C1 segment of cervical spinal cord (tissue), 14 donors: ENCODE data around the gene MUC4.

Experiments
- DNase-seq, 14 donors: peaks; one replicate each; lab custom pipeline; 2025; lab: John Stamatoyannopoulos, UW

MUC4 gene, protein sequence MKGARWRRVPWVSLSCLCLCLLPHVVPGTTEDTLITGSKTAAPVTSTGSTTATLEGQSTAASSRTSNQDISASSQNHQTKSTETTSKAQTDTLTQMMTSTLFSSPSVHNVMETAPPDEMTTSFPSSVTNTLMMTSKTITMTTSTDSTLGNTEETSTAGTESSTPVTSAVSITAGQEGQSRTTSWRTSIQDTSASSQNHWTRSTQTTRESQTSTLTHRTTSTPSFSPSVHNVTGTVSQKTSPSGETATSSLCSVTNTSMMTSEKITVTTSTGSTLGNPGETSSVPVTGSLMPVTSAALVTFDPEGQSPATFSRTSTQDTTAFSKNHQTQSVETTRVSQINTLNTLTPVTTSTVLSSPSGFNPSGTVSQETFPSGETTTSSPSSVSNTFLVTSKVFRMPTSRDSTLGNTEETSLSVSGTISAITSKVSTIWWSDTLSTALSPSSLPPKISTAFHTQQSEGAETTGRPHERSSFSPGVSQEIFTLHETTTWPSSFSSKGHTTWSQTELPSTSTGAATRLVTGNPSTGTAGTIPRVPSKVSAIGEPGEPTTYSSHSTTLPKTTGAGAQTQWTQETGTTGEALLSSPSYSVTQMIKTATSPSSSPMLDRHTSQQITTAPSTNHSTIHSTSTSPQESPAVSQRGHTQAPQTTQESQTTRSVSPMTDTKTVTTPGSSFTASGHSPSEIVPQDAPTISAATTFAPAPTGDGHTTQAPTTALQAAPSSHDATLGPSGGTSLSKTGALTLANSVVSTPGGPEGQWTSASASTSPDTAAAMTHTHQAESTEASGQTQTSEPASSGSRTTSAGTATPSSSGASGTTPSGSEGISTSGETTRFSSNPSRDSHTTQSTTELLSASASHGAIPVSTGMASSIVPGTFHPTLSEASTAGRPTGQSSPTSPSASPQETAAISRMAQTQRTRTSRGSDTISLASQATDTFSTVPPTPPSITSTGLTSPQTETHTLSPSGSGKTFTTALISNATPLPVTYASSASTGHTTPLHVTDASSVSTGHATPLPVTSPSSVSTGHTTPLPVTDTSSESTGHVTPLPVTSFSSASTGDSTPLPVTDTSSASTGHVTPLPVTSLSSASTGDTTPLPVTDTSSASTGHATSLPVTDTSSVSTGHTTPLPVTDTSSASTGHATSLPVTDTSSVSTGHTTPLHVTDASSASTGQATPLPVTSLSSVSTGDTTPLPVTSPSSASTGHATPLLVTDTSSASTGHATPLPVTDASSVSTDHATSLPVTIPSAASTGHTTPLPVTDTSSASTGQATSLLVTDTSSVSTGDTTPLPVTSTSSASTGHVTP (N-terminal part only)

GRCh38 chr3:195811756-195812155 lies at the start of gene MUC4:
TSS of gene MUC4 (minus strand) at chr3:195811929. CDS start at chr3:195811817, 112 bp downstream.
- no peak for DNase-seq

DNA sequence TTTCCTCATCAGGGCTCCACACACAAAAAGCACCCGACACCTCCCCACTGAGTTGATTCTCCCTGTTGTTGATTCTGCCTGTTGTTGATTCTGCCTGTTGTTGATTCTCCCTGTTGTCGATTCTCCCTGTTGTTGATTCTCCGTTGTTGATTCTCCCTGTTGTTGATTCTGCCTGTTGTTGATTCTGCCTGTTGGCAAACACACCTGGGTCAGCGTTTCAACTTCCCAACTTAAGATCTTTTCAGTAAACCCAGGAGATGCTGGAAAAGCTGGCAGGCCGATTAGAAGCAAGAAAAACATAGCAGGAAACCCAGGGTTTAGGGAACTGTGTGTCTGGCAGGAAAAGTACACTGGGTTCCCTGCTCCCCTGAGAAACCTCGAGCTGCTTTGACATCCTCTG lies 48.7 kb upstream of the MUC4 start:
- no peak for DNase-seq

DNA sequence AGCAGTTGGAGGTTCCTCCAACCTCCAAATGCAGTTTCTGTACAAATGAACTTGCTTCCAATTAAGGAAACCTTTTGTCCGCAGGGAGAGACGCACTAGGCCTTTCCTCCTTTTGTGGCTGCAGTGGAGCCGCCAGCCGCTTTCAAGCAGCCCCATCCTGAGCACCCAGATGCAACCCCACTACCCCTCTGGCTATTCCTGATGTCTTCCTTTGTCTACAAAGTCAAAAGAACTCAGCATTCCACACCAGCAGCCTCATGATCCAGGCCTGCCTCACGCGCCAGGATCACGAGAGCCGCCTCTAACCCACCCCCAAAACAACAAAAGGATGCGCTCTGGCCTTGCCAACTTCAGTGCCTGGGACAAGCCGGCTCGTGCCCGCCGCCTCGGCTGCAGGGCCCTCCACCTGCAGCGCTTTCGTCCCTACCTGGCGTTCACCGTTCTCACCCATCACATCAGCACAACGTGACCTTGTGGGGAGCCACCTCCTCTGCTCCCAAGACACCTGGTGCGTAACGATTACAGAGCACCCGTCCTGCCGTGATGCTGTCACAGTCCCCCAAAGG lies 48.2 kb upstream of the MUC4 start:
- no peak for DNase-seq

DNA sequence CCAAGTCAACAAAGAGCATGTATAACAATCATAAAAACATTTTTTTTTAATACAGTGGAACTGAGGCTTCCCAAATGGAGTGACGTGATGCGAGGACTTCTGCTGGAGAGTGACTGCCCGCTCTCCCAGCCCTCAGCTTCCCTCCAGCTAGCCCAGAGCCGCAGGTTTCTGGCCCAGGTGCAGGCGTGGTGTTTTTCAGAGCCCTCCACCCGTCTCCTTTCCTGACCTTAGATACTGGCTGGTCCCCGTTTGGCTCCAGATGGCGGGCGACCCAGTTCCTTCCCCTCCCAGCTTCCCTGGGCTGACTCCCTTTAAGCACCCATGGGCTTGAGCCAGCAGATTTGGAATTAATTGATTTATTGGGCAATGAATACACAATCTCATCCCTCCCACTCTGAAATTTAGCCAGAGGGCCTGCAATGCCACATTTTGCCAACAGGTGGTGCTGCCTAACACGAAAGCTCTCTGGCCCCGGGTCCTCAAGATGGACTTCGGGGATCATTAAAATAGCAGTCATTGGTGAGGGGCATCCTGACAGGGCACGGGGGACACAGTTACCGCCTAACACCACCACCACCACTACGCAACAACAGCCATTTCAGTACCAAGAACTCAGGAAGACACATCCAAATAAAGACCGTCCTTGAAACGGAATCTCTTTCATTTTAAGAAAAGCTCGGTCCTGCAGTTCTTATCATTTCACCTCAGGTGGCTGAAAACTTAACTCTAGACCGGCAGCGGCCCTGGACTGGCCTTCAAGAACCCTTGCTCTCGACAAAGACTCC lies 47.5 kb upstream of the MUC4 start:
- DNase-seq: peak in 12 of 14 donors; percentile 5 to 68 (median 42)

DNA sequence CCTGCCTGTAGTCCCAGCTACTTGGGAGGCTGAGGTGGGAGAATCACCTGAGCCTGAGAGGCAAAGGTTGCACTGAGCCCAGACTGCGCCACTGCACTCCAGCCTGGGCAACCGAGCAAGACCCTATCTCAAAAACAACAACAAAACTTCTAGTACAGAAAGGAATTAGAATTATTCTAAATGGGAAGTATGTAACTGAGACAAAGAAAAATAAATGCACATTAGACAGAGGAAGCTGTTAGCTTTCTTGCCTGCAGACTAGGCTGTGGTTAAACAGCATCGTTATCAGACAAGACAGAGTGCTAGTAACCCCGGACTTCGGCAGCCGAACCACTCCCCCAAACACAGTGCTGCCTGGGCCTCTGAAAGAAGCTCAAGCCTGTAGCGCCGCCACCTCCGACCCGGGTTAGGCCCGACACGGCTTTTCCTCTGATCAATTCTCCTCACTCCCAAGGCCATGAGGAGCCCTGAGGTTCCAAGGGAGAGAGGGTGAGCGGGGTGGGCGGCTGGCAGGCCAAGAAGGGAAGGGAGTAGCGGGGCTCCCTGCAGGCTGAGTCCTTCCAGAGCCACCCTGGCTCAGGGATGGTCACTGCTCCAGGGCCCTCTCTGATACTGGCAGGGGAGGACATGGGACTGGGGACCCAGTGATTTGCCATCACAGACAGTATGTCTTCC lies 44.8 kb upstream of the MUC4 start:
- no peak for DNase-seq

DNA sequence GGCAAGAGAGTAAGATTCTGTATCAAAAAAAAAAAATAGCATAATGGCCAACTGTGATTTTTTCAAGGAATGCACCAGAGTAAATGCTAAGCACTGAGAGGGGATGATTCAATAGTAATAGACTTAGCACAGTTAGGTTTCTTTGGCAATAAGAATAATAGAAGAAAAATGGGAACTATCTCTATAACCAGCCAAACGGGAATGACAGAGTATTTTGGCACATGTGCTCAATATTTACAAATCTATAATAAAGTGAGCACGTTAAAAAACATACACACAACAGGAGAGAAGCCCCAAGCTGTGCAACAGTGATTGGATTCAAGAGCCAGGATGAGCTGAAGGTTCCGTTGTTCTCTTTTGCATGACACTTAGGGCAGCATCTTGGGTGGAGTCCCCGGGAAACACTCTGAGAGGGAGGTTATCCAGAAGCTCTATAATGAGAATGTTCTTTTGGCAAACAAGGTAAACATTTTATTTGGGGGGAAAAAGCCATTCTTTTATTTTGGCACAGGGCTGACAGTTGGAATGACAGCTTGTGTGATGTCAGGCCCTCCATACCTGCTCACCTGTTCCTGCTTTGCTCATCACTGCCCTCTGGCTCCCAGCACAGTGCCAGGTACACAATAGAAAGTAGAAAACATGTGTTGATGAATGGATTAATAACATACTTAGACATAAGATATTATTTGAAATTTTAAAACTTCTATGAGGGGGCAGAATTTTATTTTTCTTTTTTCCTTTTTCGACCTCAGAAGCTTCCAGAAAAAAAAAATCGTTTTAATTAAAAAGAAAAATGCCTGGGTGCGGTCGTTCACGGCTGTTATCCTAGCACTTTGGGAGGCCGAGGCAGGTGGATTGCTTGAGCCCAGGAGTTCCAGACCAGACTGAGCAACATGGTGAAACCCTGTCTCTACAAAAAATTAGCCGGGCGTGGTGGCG lies 44.0 kb upstream of the MUC4 start:
- DNase-seq: no peak

DNA sequence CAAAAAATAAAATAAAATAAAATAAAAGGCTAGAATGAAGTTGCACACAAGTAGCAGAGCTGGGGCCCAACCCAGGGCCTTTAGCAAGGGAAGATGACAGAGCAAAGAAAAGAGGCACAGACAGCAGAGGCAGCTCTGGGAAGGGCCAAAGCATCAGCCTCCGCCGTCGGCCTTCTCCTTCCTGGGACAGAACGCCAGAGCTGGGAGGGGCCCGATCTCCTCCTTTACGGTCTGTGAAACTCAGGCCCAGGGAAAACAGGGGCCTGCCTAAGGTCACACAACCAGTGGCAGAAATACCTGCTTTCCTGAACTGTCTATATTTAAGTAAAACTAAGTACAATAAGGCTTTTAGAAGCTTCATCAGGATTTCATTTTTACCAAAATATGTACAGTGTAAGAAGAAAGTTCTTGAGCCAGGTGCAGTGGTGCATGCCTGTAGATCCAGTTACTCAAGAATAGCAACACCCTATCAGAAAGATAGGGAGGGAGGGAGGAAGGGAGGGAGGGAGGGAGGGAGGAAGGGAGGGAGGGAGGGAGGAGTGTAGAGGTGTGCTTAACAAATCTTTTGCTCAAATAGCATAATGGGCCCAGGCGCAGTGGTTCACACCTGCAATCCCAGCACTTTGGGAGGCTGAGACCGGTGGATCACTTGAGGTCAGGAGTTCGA lies 43.0 kb upstream of the MUC4 start:
- no peak for DNase-seq

DNA sequence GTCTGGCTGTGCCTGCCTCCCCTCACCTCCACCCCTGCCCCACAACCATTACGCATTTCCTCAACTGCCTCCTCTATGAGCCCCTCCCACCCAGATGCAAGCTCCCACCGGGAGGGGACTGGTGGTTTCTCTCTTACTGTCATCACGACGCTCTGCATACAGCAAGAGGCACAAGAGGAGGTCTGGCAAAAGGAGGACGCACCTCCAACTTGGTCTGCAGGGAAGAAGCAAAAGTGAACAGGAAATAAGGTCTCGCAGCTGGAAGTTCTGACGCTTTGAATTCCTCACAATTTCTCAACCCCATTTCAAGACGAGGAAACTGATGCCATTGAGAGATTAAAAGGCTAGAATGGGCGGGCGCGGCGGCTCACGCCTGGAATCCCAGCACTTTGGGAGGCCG lies 42.3 kb upstream of the MUC4 start:
- DNase-seq: no peak

- no peak for DNase-seq
These were observed 41.3 kb upstream of the MUC4 start for GRCh38 chr3:195853036-195853435.

GRCh38 chr3:195850857-195851543 lies 39.3 kb upstream of the MUC4 start:
- peak in 12 of 14 donors; percentile 52 to 82 (median 66) for DNase-seq

- peak in 1 of 14 donors; percentile 5 for DNase-seq
These were observed 37.8 kb upstream of the MUC4 start for GRCh38 chr3:195849322-195850074.

- DNase-seq: no peak
These were observed 35.6 kb upstream of the MUC4 start for GRCh38 chr3:195847055-195847950.

GRCh38 chr3:195845483-195845882 lies 33.8 kb upstream of the MUC4 start:
- no peak for DNase-seq

DNA sequence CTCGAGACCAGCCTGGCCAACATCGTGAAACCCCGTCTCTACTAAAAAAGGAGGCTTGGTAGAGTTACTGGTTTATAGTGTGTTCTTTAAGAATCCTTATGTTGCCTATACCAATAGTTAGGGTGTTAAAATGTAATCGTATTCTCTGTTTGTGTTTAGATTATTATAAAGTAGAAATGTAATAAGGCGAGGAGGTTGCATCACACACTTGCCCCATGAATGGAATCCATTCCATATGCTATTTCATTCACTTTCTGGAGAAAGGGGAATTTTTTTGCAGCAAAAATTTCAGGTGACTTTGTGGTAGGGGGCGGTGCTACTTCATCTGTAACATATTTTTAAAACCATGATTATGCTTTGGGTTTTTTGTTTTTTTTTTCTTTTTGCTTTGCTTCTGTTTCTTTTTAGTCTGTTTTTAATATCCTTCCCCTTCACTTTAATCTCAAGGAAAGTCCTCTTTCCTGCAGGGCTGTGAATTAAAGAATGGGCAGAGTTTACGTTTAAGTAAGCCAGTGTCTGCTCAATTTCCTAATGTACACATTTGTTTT lies 33.0 kb upstream of the MUC4 start:
- DNase-seq: no peak

DNA sequence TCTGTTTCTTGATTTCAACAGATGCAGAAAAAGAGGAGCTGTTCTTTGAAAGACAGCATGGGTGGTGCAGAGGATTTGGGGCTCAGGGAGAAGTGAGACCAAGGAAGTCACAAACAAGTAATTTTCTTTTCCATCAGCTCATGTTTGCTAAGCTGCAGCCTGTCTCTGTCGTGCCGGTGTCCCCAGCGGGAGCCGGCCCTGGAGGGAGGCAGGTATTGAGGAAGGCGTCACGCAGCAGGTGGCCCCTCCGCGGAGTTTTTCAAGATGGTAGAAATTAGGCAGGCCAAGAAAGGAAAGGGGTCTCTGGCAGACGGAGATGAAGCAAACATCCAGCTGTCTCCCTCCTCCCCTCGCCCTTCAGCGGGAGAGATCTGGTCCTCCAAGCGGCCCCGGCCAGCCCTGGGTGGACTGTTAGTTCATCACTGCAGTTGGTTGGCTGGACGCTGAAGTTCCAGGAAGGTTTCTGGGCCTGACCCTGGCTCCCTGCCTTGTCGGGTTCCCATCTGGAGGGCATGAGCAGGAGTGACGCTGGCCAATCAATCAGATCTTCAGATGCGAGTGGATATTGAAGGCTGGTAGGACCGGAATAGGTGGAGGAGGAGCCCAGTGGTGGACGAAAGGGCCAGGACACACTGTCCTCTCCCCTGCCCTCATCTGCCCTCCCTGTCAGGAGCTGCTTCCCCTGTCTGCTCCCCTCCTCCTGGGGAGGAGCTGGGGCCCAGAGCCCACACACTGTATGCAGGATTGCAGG lies 27.7 kb upstream of the MUC4 start:
- DNase-seq: no peak
